ENCODE measurements around the gene GRB10.

- TF ChIP-seq CTCF (IDR thresholded peaks at IDR 0.05) (no peak), POLR2A (IDR thresholded peaks at IDR 0.05) (no peak)
These were observed 120.5 kb downstream of the GRB10 start for GRCh38 chr7:50662041-50662694.
